Measurements from ENCODE around the gene CEACAM20.

- TF ChIP-seq SP1 (IDR thresholded peaks at IDR 0.05) (no peak), ZNF384 (IDR thresholded peaks at IDR 0.05) (no peak)
Observed at GRCh38 chr19:44570603-44570983, 41.1 kb upstream of the CEACAM20 start.
